GM12878 (cell line): ENCODE data around the gene DIS3L. TPM values are rescaled to one million over a fixed set of nuclear protein-coding genes. Genes with fewer than 3 reads are reported as not detected.

Experiments used
- ATAC-seq: fragments of 200-7000 bp; cut with Tn5 transposase; 3 replicates; pipeline ENCODE4 v1.9.1; 2020; ENCODE audit warnings: mild to moderate bottlenecking, moderate library complexity
- BruUV-seq: library from RNA; stranded (reverse); fragments of 400-500 nt; replicated peaks from 2 replicates; lab custom pipeline; 2021; lab: Mats Ljungman, UMichigan
- CTCF ChIA-PET: fragments of 300-600 bp; sonication (Branson Sonifier 250); formaldehyde crosslinking; extraction: SDS; loops from one replicate; lab custom pipeline; 2021; ENCODE audit warnings: inconsistent platforms; lab: Yijun Ruan, JAX
- POLR2A ChIA-PET: fragments of 350-600 bp; formaldehyde crosslinking; extraction: SDS; loops from one replicate; lab custom pipeline; 2021; ENCODE audit warnings: inconsistent platforms; lab: Charles Lee
- RAD21 ChIA-PET: fragments of 300-600 bp; sonication (Branson Sonifier 250); formaldehyde crosslinking; loops from one replicate; lab custom pipeline; 2023; ENCODE audit warnings: antibody characterized with exemption; ENCODE audit not compliant: unreplicated experiment; lab: Charles Lee
- SMC1A ChIA-PET: fragments of 300-600 bp; sonication (Branson Sonifier 250); formaldehyde crosslinking; loops from one replicate; lab custom pipeline; 2023; ENCODE audit not compliant: unreplicated experiment, uncharacterized antibody; lab: Charles Lee
- DNase-seq: peaks from one replicate; pipeline ENCODE4 v3.0.0-alpha.2; 2011; ENCODE audit warnings: low read depth, low spot score
- FAIRE-seq: peaks from 3 replicates; lab custom pipeline; 2011; peaks lifted over from hg19 to GRCh38; lab: Jason Lieb, UNC
- H2AFZ ChIP-seq: 2 replicates; pipeline ENCODE4 v1.6.0; 2011; ENCODE audit warnings: low read depth, low read length, control low read depth; ENCODE audit not compliant: control insufficient read depth
- H3K27ac ChIP-seq: 2 replicates; pipeline ENCODE4 v1.5.1; 2011; ENCODE audit warnings: control low read depth; ENCODE audit not compliant: control insufficient read depth, insufficient read depth
- H3K27me3 ChIP-seq, 2 experiments: replicated peaks in 1 of 2; 2 replicates each; pipeline versions ENCODE4 v1.6.0 to v1.6.1; 2011; ENCODE audit warnings: low read length in 1 of 2; ENCODE audit not compliant: control insufficient read depth in 2 of 2, insufficient read depth in 2 of 2
- H3K36me3 ChIP-seq, 2 experiments: 2 replicates each; pipeline ENCODE4 v1.5.1; 2011; ENCODE audit warnings: low read length in 1 of 2; ENCODE audit not compliant: control insufficient read depth in 2 of 2, insufficient read depth in 2 of 2
- H3K4me1 ChIP-seq: 2 replicates; pipeline ENCODE4 v1.6.1; 2011; ENCODE audit warnings: mild to moderate bottlenecking, low read length, moderate library complexity, mixed read lengths; ENCODE audit not compliant: control insufficient read depth, insufficient read depth
- H3K4me2 ChIP-seq: 2 replicates; pipeline ENCODE4 v1.6.0; 2011; ENCODE audit warnings: control low read depth; ENCODE audit not compliant: control insufficient read depth, insufficient read depth
- H3K4me3 ChIP-seq: fragments of 200-600 bp; sonication (generic); 2 replicates; pipeline ENCODE4 v1.5.1; 2016
- H3K79me2 ChIP-seq: 2 replicates; pipeline ENCODE4 v1.6.0; 2011; ENCODE audit warnings: low read length; ENCODE audit not compliant: control insufficient read depth, insufficient read depth
- H3K9ac ChIP-seq: 2 replicates; pipeline ENCODE4 v1.8.0; 2011; ENCODE audit warnings: low read length, control low read depth, mixed read lengths; ENCODE audit not compliant: control insufficient read depth, insufficient read depth
- H3K9me3 ChIP-seq: replicated peaks from 3 replicates; pipeline ENCODE4 v1.5.1; 2011; ENCODE audit warnings: mild to moderate bottlenecking, low read length; ENCODE audit not compliant: control insufficient read depth, insufficient read depth
- H4K20me1 ChIP-seq: 2 replicates; pipeline ENCODE4 v1.6.0; 2011; ENCODE audit not compliant: control insufficient read depth, insufficient read depth
- CBX5 ChIP-seq: sonication (generic); IDR thresholded peaks from 2 replicates; pipeline ENCODE4 v1.6.1; 2016; ENCODE audit warnings: low read depth, moderate library complexity, mild to moderate bottlenecking, inconsistent platforms
- FOS ChIP-seq: IDR thresholded peaks from 3 replicates; pipeline ENCODE4 v1.6.1; 2011; ENCODE audit warnings: borderline replicate concordance; ENCODE audit not compliant: insufficient read length; ENCODE audit errors: extremely low read depth
- FOXK2 ChIP-seq: fragments of 450-650 bp; IDR thresholded peaks from 2 replicates; pipeline ENCODE4 v1.6.1; 2017; ENCODE audit warnings: mild to moderate bottlenecking, moderate library complexity
- GABPA ChIP-seq: IDR thresholded peaks from 2 replicates; pipeline ENCODE4 v1.6.1; 2014; ENCODE audit warnings: antibody characterized with exemption, low read depth, mild to moderate bottlenecking, inconsistent platforms
- GATAD2B ChIP-seq: fragments of 450-650 bp; conservative IDR thresholded peaks from 2 replicates; pipeline ENCODE4 v1.6.1; 2017; ENCODE audit warnings: low read depth, mild to moderate bottlenecking, moderate library complexity
- MYB ChIP-seq: fragments of 150-350 bp; IDR thresholded peaks from 2 replicates; pipeline ENCODE4 v1.6.1; 2014; ENCODE audit warnings: mild to moderate bottlenecking, low read depth, low read length, borderline replicate concordance
- NR2F1 ChIP-seq: fragments of 450-650 bp; conservative IDR thresholded peaks from 2 replicates; pipeline ENCODE4 v1.6.1; 2017; ENCODE audit warnings: mild to moderate bottlenecking
- NRF1 ChIP-seq: conservative IDR thresholded peaks from 2 replicates; pipeline ENCODE4 v1.6.1; 2011; ENCODE audit warnings: mild to moderate bottlenecking, low read depth, low read length, improper control_type of control experiment
- RAD51 ChIP-seq: fragments of 450-650 bp; IDR thresholded peaks from 2 replicates; pipeline ENCODE4 v1.6.1; 2016; ENCODE audit warnings: moderate library complexity, mild to moderate bottlenecking, inconsistent platforms
- RB1 ChIP-seq: fragments of 450-650 bp; formaldehyde crosslinking; IDR thresholded peaks from 2 replicates; pipeline ENCODE4 v1.6.1; 2017; ENCODE audit warnings: mild to moderate bottlenecking, borderline replicate concordance
- SRF ChIP-seq, 2 experiments: IDR thresholded peaks; 2 replicates each; pipeline ENCODE4 v1.6.1; 2011; ENCODE audit warnings: low read depth in 2 of 2, low read length in 2 of 2, mild to moderate bottlenecking in 1 of 2, moderate library complexity in 1 of 2
- WRNIP1 ChIP-seq: IDR thresholded peaks from 2 replicates; pipeline ENCODE4 v1.6.1; 2011; ENCODE audit warnings: low read depth, low read length, improper control_type of control experiment, borderline replicate concordance
- ZNF207 ChIP-seq: fragments of 450-650 bp; IDR thresholded peaks from 2 replicates; pipeline ENCODE4 v1.6.1; 2014; ENCODE audit warnings: antibody characterized with exemption, mild to moderate bottlenecking, borderline replicate concordance
- WGBS: methylation state at CpG from one replicate; pipeline ENCODE4 v1.1.6; 2016; ENCODE audit warnings: low lambda C conversion rate; ENCODE audit not compliant: insufficient replicate concordance, insufficient coverage; ENCODE audit errors: missing lambda C conversion rate; 5-methylcytosine and 5-hydroxymethylcytosine counted together
- in situ Hi-C: fragments of 300-500 bp; cut with MboI; formaldehyde crosslinking; loops from 9 replicates; pipeline ENCODE4 v1.14.3; 2018; ENCODE audit warnings: mixed read lengths
- intact Hi-C: fragments of 100-400 bp; cut with micrococcal nuclease; formaldehyde crosslinking; loops from one replicate; pipeline ENCODE4 v1.14.2; 2022; ENCODE audit not compliant: unreplicated experiment
- polyA plus RNA-seq, 11 experiments: library from polyadenylated mRNA; depleted of rRNA in 4 of 11; unstranded in 6 of 11; stranded (reverse) in 5 of 11; fragments of >200 nt; fragmentation: Nextera tagmentation in 4 of 11; fragmentation: Illumina TruSeq in 1 of 11; extraction: Ambion mirVana in 4 of 11; extraction: Trizol in 1 of 11; gene quantifications; 1 replicate in 1 of 11; 2 replicates in 10 of 11; pipeline versions ENCODE4 v1.2.1 to v1.2.3, GENCODE V29; 2011 to 2016; ENCODE audit warnings: inconsistent platforms in 2 of 11, missing spikeins in 2 of 11, low read depth in 1 of 11
- total RNA-seq, 4 experiments: library from RNA; depleted of rRNA in 3 of 4; stranded (reverse); fragments of >200 nt in 3 of 4; fragmentation: Illumina TruSeq in 1 of 4; extraction: Trizol in 1 of 4; gene quantifications; 2 replicates each; pipeline versions ENCODE4 v1.2.1 to v1.2.3, GENCODE V29; 2013 to 2021

DIS3L gene
- total and polyA plus RNA-seq, 10 of the 15 experiments (the other 5 are each of a cell fraction or from before 2014, with no cell fraction given) = 7.6 to 33.7 (median 25.5) TPM

DNA sequence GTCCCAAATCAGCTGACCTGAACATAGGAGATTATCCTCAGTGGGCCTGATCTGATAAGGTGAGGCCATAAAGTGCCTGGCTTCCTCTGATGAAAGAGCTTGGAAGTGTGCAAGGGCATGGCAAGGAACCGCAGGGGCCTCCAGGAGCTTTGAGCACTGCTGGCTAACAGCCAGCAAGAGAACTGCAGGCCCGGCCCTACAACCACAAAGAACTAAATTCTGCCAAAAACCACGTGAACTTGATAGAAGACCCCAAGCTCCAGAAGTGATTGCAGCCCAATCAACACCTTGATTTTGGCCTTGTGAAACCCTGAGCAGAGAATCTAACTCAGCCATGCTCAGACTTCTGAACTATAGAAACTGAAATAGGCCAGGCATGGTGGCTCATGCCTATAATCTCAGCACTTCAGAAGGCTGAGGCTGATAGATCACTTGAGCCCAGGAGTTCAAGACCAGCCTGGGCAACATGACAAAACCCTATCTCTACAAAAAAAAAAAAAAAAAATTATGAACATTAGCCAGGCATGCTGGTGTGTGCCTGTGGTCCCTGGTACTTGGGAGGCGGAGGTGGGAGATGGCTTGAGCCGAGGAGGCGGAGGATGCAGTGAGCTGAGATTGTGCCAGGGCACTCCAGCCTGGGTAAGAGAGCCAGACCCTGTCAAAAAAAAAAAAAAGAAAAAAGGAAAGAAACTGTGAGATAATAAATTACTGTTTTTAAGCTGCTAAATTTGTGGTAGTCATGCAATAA lies 7.7 kb upstream of the DIS3L start:
- Histone ChIP-seq H3K4me3 (no peak overlapping the region), H4K20me1 (no peaks in the 10 kb centered on the region), H3K36me3 (no peaks in the 10 kb centered on the region), H3K4me2 (no peak overlapping the region), H3K79me2 (no peaks in the 10 kb centered on the region), H3K27me3 (no peaks in the 10 kb centered on the region), H3K9me3 (no peaks in the 10 kb centered on the region), H3K27ac (no peak overlapping the region), H3K9ac (no peak overlapping the region), H3K4me1 (no peaks in the 10 kb centered on the region; the same call in 1 of the 2 replicates), H2AFZ (no peak overlapping the region)
- TF ChIP-seq CBX5 (no peak), NRF1 (no peak), MYB (no peak), FOS (no peak), RAD51 (no peak), SRF (IDR thresholded peaks at IDR 0.05; ENCODE audit: low read depth in 2 of 2, low read length in 2 of 2) (no peak), RB1 (no peak), ZNF207 (no peak), WRNIP1 (no peak), GABPA (no peak), NR2F1 (no peak), GATAD2B (no peak), FOXK2 (no peak)
- no peak for FAIRE-seq
- CTCF ChIA-PET = interaction anchor here (1.0 to 3.3 kb wide), 5 partner anchors 15 to 369 kb away, joined by 3 to 9 read pairs (median 3); no protein-coding TSS in a partner anchor
- no TSS peak for BruUV-seq
- WGBS = 69% methylated on average over 6 of the region's 6 CpGs
- no peak; the same call in 2 of the 3 replicates for ATAC-seq
- in situ Hi-C loops (no loop called here), intact Hi-C loops (loop anchor here (2.0 to 10.0 kb wide), 4 partner anchors 33 to 648 kb away; partner anchors contain the start of gene MEGF11)
- POLR2A ChIA-PET = interaction anchor here (0.6 kb wide), 1 partner anchor 821 kb away, joined by 3 read pairs; no protein-coding TSS in a partner anchor
- no peak for DNase-seq
- SMC1A ChIA-PET = interaction anchor here (0.6 to 1.2 kb wide), 3 partner anchors 67 to 643 kb away, joined by 3 read pairs; no protein-coding TSS in a partner anchor
- RAD21 ChIA-PET = no interaction called here
